Activated CD8-positive, alpha-beta memory T cell treated with anti-CD3 and anti-CD28 coated beads, Interleukin-2, amount 50 U/mL, for 1 hour (primary cell): ENCODE measurements around the gene MAML3.

Experiments
- DNase-seq: peaks from one replicate; pipeline ENCODE4 v3.0.0-alpha.2; 2020; ENCODE audit errors: extremely low read depth

The MAML3 gene

GRCh38 chr4:139841464-139842195 lies 312.4 kb downstream of the MAML3 start:
- no peak for DNase-seq

GRCh38 chr4:139840773-139841172 lies 313.2 kb downstream of the MAML3 start:
- no peak for DNase-seq

GRCh38 chr4:139839403-139840031 lies 314.5 kb downstream of the MAML3 start:
- DNase-seq, result no peak

GRCh38 chr4:139838811-139839210 lies 315.2 kb downstream of the MAML3 start:
- no peak for DNase-seq

DNA sequence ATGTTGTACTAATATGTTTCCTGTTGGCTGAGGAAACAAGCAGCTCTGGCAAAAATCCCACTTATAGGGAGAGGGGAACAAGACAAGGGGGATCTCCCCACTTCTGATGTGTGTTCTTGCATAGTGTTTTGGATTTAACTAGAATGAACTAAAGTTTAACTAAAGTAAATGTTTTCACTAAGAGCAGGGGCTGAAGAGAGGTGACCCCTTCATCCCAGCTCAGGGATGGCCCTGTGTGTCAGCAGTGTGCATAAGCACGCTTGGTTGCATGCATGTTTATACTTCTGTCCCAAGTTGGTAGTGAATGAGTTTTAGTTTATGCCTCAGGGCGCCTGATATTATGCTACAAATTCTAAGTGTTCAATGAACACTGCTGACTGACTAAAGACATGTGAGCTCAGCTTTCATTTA lies 319.0 kb downstream of the MAML3 start:
- DNase-seq, result no peak

- no peak for DNase-seq
Measured at GRCh38 chr4:139834226-139834662, 319.7 kb downstream of the MAML3 start.

DNA sequence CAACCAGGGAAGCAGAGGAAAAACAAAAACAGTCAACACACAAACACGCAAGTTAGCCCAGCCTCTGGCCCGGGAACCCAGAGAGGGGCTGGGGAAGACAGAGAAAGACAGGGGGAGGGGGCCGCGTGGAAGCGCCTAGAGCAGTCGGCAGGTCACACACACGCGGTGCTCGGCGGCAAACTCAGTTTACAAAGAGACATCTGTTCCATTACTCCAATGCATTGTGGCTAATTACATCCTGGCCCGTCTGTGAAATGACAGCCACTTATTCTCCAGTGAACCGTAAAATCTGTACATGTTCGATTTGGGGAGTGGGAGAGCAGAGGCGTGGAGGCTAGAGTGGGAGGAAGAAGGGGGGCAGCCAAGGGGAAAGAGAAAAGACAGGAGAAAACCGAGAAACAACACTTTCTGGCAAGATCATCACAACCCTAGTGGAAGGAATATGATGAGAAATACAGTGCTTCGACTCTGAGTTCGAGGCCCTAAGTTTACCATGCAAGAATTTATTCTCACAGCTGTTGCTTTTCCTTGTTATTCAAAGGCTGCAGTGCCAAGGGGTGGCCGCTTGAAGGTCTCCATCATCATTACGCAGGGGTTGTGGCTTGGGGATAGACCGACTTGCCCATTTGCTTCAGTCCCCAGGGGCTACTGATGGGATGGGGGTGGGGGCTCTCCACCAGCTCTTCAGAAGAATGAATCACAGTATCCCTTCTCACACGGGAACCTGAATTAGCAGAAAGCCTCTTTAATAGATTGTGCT lies 320.7 kb downstream of the MAML3 start:
- no peak for DNase-seq

GRCh38 chr4:139828966-139829664 lies 324.9 kb downstream of the MAML3 start:
- DNase-seq, result no peak

DNA sequence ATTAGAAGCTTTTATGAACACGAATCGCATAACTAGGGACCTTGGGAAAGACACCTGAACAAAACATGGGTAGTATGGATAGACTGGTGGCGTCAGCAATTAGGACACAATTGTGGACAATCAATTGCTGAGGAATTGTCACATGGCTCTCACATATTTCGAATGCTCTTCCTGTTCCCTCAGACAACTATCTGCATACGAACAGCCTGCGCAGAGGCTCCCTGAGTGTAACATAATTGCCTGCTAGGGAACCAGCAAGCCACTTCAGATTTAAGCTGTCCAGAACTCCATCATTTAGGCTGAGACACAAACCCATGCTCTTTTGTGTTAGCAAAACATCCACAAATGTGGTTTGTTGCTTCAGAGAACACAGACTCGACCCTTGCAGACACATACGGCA lies 327.6 kb downstream of the MAML3 start:
- DNase-seq, result no peak

GRCh38 chr4:139825523-139826014 lies 328.4 kb downstream of the MAML3 start:
- no peak for DNase-seq

DNA sequence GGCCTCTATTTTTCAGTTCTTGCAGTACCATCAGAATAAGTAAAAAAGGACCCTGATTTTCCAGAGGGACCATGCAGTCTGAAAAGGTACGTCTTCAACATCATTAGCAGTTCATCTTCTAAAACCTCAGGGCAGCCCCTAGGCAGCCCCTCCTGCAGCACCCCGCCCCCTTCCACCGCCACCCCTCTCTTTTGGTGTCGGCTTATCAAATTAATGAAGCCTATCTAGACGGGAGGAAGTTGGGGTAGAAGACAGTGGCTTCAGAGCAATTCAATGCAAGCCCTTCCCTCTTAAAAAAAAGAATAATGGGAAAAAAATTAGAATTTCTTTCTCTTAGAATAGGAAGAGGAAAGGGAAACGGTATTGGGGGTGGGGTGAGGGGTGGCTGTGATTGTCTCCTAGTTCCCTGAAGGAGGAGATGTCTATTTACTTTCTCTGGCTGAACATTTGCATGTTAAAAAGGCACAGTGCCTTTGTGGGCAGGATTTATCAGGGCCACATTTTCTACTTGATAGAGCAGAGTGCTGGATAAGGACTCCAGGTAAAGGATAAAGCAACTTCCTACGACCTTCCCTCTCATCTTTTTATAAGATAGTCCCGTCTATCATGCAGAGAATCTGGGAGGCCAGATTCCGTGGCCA lies 329.0 kb downstream of the MAML3 start:
- DNase-seq, result no peak

DNA sequence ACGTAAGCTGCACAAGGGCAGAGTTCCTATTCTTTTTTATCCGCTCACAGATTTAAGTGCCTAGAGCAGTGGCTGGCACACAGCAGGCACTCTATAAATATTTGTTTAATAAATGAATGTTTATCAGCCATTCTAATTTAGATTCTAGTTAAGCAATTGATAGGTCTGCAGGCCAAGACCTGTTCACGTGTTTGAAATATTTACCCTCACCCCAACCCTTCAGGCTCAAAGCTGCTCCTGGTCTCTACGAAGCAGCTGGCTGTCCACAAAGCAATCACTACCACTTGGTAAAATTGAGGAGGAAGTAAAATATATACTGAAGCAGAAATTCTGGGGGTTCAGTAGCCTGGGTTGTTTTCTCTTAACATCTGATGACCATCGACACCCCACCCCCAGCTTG lies 330.2 kb downstream of the MAML3 start:
- no peak for DNase-seq

- no peak for DNase-seq
Measured at GRCh38 chr4:139823345-139823744, 330.6 kb downstream of the MAML3 start.

DNA sequence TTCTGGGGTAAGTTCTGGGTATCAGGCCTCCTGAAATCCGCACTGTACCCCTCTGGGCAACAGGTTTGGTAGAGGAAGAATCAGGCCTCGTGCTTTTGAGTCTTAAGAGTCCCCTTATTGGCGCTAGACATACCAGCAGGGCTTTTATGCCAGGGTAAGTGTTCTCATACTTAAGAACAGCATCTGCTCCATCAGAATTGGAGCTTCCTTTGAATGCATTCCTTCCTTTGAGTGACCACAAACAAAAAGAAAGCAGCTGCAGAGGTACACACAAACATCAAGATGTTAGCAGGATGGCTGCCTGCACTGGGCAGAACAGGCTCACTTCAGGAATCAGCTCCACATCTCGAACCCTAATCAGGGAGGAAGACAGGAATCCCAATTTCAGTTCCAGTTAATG lies 331.6 kb downstream of the MAML3 start:
- no peak for DNase-seq

GRCh38 chr4:139819082-139819481 lies 334.9 kb downstream of the MAML3 start:
- no peak for DNase-seq

DNA sequence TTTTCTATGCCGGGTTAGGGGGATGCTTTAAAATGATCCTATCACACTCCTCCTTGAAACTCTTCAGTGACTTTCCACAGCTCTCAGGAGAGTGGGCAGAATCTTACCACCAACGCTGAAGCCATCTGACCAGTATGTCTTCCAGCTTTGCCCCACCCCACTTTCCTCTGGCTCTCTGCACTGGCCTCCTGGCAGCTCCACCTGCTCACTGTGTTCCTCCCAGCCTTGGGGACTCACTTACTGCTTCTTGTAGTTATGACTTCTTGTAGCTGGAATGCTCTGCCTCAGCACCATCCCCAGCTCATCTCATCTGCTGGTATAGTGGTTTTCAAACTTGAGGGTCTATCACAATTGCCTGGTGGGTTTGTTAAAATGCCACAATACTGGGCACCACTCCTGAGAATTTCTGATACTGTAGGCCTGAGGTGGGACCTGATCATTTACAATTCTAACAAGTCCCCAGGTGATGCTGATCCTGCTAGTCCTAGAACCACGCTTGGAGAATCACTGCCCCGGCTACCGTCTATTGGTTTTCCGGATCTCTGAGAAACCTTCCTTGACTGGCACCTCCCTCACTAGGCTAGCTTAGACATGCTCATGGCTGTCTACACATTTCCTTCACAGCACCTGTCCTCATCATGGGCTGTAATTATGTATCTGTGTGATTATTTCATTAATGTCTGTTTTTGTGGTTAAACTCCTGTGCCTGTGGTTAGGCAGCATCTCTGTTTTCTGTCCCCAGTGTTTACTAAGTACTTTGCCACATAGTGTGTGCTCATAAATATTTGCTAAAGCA lies 336.1 kb downstream of the MAML3 start:
- no peak for DNase-seq

DNA sequence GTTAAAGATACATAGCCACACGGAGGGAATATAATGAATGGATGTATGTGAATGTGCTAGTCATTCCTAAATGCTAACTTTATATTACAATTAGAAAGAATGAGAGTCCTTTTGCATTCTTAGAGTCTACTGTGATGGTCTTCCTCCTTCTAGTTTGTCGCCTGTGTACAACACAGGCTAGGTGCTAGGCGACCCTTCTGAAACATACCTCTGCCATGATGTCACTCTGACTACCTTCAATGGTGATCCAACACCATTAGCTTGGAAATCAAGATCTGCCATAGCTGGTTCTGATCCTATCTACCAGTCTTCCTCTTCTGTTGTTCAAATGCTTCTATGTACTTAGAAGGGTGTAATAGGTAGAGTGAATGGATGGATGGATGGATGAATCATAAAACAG lies 337.1 kb downstream of the MAML3 start:
- DNase-seq, result no peak

GRCh38 chr4:139815778-139816601 lies 338.0 kb downstream of the MAML3 start:
- no peak for DNase-seq

GRCh38 chr4:139814323-139815015 lies 339.5 kb downstream of the MAML3 start:
- no peak for DNase-seq
